Colonic mucosa (tissue), 4 donors: ENCODE measurements around the gene LIM2. TPM values are rescaled to one million over a fixed set of nuclear protein-coding genes. Genes with fewer than 3 reads are reported as not detected.
A peak's percentile ranks its signal among the peaks of the same experiment; 100 is the strongest.

ENCODE experiments used
- DNase-seq: peaks from one replicate; pipeline ENCODE4 v3.0.0-alpha.2; 2020
- H3K27ac ChIP-seq: fragments of 200-600 bp; one replicate; pipeline ENCODE4 v1.8.0; 2021
- H3K27me3 ChIP-seq: fragments of 200-600 bp; one replicate; pipeline ENCODE4 v1.8.0; 2021
- H3K36me3 ChIP-seq: fragments of 200-600 bp; one replicate; pipeline ENCODE4 v1.8.0; 2021
- H3K4me1 ChIP-seq: fragments of 200-600 bp; one replicate; pipeline ENCODE4 v1.8.0; 2021; ENCODE audit warnings: mild to moderate bottlenecking
- H3K4me3 ChIP-seq: fragments of 200-600 bp; one replicate; pipeline ENCODE4 v1.8.0; 2021
- H3K9ac ChIP-seq, 2 donors: one replicate each; pipeline ENCODE4 v1.7.0; 2013; ENCODE audit warnings: control low read depth in 2 of 2, low read depth in 2 of 2, low read length in 2 of 2
- H3K9me3 ChIP-seq: fragments of 200-600 bp; one replicate; pipeline ENCODE4 v1.8.0; 2021
- intact Hi-C: fragments of 100-400 bp; cut with DNase I; formaldehyde crosslinking; loops from one replicate; pipeline ENCODE4 v1.14.1; 2022
- total RNA-seq, 2 donors: library from RNA; stranded (reverse); fragmentation: NEBNext Ultra II Directional in 1 of 2; extraction: Animal tissue kit (Norgen Biotek cat#: 25700) in 1 of 2; gene quantifications; one replicate each; pipeline ENCODE4 v1.2.1, GENCODE V29; 2021
- TF ChIP-seq, protein P1 (sequence below): fragments of 200-600 bp; IDR thresholded peaks from one replicate; pipeline ENCODE4 v1.8.0; 2022; ENCODE audit warnings: antibody characterized with exemption, mild to moderate bottlenecking
- donor health status: healthy.
- donor health status: DM: no; HTN: no; CAD: no.
- donor health status: DM: no; HTN: no; CAD: no.

LIM2 gene
- total RNA-seq, 2 donors from 2014 or later = not detected

DNA sequence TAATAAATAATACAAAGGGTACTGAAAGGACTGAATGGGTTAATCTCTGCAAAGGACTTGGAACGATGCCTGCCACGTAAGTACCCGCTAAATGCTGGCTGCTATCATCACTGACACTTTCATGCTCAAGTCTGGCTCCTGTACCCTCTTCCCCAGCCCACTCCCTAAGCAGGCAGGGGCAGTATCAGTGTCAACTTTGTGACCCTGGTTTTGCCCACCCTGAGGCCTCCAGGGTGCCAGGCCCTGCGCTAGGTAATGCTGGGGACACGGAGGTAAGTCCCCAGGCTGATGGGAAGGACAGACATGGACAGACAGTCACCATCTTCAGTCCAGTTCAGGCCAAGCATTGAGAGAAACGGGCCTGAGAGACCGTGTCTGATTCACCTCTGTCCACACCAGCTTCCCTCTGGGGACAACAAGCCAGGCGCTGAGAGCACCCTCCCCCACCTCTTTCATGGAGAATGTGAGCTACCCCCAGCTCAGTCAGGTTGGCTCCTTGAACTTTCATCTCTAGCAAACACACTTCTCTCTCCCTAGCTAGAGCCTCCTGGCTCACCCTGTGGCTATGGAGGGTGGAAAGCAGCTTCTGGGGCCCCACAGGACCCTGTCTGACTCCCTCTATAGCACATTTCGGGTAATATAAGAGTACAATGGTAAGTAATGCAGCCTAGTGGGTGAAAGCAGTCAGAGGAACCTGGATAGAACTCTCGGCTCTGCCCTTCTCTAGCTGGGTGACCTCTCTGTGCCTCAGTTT lies 22.4 kb downstream of the LIM2 start:
- Histone ChIP-seq H3K9ac (peak overlapping the region; percentile 96 to 99), H3K4me3 (peak overlapping the region; percentile 76), H3K9me3 (no peaks in the 10 kb centered on the region), H3K36me3 (no peaks in the 10 kb centered on the region), H3K4me1 (peaks cover 10% of the 10 kb centered on the region), H3K27ac (peak overlapping the region; percentile 91), H3K27me3 (no peaks in the 10 kb centered on the region)
- peak; percentile 53 for DNase-seq
- TF ChIP-seq, protein P1, sequence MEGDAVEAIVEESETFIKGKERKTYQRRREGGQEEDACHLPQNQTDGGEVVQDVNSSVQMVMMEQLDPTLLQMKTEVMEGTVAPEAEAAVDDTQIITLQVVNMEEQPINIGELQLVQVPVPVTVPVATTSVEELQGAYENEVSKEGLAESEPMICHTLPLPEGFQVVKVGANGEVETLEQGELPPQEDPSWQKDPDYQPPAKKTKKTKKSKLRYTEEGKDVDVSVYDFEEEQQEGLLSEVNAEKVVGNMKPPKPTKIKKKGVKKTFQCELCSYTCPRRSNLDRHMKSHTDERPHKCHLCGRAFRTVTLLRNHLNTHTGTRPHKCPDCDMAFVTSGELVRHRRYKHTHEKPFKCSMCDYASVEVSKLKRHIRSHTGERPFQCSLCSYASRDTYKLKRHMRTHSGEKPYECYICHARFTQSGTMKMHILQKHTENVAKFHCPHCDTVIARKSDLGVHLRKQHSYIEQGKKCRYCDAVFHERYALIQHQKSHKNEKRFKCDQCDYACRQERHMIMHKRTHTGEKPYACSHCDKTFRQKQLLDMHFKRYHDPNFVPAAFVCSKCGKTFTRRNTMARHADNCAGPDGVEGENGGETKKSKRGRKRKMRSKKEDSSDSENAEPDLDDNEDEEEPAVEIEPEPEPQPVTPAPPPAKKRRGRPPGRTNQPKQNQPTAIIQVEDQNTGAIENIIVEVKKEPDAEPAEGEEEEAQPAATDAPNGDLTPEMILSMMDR = no peak
- intact Hi-C loops = no loop called here

DNA sequence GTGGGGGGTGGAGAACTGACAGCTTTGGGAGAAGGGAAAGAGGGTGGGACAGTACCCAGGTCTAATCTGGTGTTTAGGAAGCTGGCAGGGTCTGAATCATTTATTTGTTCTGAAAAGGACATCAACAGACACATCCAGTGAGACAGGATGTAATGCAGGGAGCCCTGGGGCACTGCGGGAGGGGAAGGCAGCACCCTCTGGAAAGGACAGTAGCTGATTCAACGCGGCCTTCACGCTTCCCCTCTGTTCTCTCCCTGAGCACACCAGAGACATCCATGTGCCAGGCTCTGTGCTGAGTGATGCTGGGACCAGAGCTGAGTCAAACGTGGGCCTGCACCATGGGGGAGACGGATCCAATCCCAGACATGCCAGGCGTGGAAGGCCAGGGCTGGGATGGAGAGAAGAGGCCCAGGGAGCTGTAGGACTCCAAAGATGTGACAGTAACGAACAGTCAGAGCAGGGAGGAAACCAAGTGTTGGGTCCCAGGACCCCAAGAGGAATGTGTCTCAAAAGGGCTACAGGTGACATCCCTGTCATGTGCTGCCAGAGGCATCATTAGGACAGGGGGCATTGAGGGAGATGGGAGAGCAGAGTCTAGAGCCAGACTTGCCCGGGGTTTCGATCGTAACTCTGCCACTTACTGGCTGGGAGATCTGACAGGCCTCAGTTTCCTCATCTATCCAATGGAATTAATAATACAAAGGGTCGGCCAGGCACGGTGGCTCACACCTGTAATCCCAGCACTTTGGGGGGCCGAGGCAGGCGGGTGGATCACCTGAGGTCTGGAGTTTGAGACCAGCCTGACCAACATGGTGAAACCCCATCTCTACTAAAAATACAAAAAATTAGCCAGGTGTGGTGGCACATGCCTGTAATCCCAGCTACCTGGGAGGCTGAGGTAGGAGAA lies 23.3 kb downstream of the LIM2 start:
- TF ChIP-seq, protein P1 = no peak
- Histone ChIP-seq H3K9me3 (no peaks in the 10 kb centered on the region), H3K9ac (peak overlapping the region in 1 of 2 donors; percentile 40), H3K27ac (no peak overlapping the region), H3K27me3 (no peaks in the 10 kb centered on the region), H3K4me1 (peaks cover 10% of the 10 kb centered on the region), H3K4me3 (no peak overlapping the region), H3K36me3 (no peaks in the 10 kb centered on the region)
- intact Hi-C loops = no loop called here
- no peak for DNase-seq

DNA sequence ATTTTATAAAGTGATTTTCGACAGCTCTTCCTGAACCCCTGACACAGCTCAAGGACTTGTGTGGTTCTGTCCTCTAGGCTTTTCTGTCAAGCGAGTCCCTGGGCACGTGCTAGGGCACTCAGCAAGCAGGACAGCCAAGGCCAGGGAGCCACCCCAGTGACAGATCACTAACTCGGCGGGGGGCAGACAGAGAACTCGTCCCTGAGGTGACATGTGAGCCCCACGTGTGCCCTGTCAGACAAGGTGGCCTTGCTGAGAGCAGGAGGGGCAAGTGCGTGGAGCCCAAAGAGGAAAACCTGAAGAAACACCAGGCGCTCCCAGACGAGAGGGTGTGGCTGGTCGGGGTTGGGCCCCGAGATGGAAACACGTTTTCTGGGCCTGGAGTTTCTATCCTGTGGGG lies 26.5 kb downstream of the LIM2 start:
- Histone ChIP-seq H3K4me3 (no peak overlapping the region), H3K9ac (no peak overlapping the region), H3K9me3 (no peaks in the 10 kb centered on the region), H3K27ac (no peak overlapping the region), H3K27me3 (no peaks in the 10 kb centered on the region), H3K4me1 (peaks cover 6% of the 10 kb centered on the region), H3K36me3 (no peaks in the 10 kb centered on the region)
- intact Hi-C loops = no loop called here
- DNase-seq = no peak
- TF ChIP-seq, protein P1 = no peak

DNA sequence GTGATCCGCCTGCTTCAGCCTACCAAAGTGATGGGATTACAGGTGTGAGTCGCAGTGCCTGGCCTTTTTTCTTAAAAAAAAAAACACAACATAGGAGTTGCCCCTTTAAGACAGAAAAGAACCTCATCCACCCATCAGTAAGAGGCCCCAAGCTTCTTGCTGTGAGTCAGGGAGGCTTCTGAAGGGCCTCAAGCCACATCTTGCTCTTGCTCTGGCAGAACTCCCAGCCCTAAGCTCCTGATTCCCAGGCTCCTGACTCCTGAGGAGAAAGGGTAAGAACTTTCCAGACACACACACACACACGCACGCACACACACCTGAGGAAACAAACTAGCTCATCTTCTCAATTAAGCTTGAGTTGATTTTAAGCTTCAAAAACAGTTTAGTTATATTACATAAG lies 28.5 kb downstream of the LIM2 start:
- H3K27me3 ChIP-seq = no peaks in the 10 kb centered on the region
- no peak overlapping the region for H3K27ac ChIP-seq
- no peaks in the 10 kb centered on the region for H3K9me3 ChIP-seq
- H3K4me3 ChIP-seq = no peak overlapping the region
- H3K4me1 ChIP-seq = no peaks in the 10 kb centered on the region
- H3K36me3 ChIP-seq = no peaks in the 10 kb centered on the region
- DNase-seq = no peak
- TF ChIP-seq, protein P1 = no peak
- no peak overlapping the region for H3K9ac ChIP-seq
- intact Hi-C loops = no loop called here

DNA sequence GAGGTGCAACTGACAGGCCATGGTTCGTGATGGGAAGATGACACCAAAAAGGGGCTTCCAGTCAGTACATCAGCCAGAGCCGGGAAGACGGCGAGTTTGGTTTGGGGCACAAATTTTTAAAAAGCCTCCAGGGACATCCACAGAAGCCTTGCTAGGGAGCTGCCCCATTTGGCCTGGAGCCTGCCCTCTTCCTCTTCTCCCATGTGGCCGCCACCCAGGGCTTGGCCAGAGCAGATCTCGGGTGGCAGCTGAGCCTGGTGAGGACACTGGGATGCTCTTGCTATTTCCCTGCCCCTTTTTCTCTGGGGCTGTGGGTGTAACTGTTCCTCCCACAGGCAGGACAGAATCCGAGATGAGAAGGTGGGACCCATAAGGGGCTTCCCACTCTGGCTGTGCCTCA lies 29.8 kb downstream of the LIM2 start:
- no peaks in the 10 kb centered on the region for H3K4me1 ChIP-seq
- H3K9ac ChIP-seq = no peak overlapping the region
- no peaks in the 10 kb centered on the region for H3K27me3 ChIP-seq
- H3K27ac ChIP-seq = no peak overlapping the region
- H3K9me3 ChIP-seq = no peaks in the 10 kb centered on the region
- no peak overlapping the region for H3K4me3 ChIP-seq
- intact Hi-C loops = no loop called here
- TF ChIP-seq, protein P1 = no peak
- DNase-seq = no peak
- H3K36me3 ChIP-seq = no peaks in the 10 kb centered on the region
